HEK293 (cell line): ENCODE measurements around the gene MYLK2.

ENCODE experiments used
- CTCF ChIA-PET: fragments of 350-600 bp; formaldehyde crosslinking; extraction: SDS; loops from one replicate; lab custom pipeline; 2021; ENCODE audit warnings: antibody characterized with exemption; lab: Yijun Ruan, JAX
- POLR2A ChIA-PET: fragments of 300-600 bp; formaldehyde crosslinking; extraction: SDS; loops from one replicate; lab custom pipeline; 2020; ENCODE audit warnings: antibody characterized with exemption, inconsistent platforms; lab: Yijun Ruan, JAX
- H3K27ac ChIP-seq: fragments of 200-500 bp; sonication (Bioruptor generic); 2 replicates; pipeline ENCODE4 v1.5.1; 2014; ENCODE audit warnings: low read depth, low read length, control low read depth, inconsistent platforms; ENCODE audit errors: extremely low read depth
- H3K36me3 ChIP-seq, 2 experiments: fragments of 200-500 bp in 1 of 2; sonication (Bioruptor generic) in 1 of 2; 1 replicate in 1 of 2; 2 replicates in 1 of 2; pipeline ENCODE4 v1.5.1; 2014 to 2017; ENCODE audit warnings: inconsistent platforms in 2 of 2, low read length in 2 of 2; ENCODE audit not compliant: control insufficient read depth in 2 of 2, insufficient read depth in 1 of 2
- H3K4me1 ChIP-seq: fragments of 200-500 bp; sonication (Bioruptor generic); 2 replicates; pipeline ENCODE4 v1.5.1; 2014; ENCODE audit warnings: mild to moderate bottlenecking, low read length, inconsistent platforms; ENCODE audit not compliant: control insufficient read depth, insufficient read depth
- H3K4me3 ChIP-seq: 2 replicates; pipeline ENCODE4 v1.5.1; 2011; ENCODE audit warnings: low read depth, mild to moderate bottlenecking, control low read depth, low read length, moderate library complexity
- H3K9me3 ChIP-seq: fragments of 200-500 bp; sonication (Bioruptor generic); 2 replicates; pipeline ENCODE4 v1.5.1; 2014; ENCODE audit warnings: low read depth, low read length, inconsistent platforms; ENCODE audit not compliant: control insufficient read depth, insufficient read depth
- ATF2 ChIP-seq: fragments of 450-650 bp; formaldehyde crosslinking; IDR thresholded peaks from 2 replicates; pipeline ENCODE4 v1.5.1; 2016; ENCODE audit warnings: missing biosample characterization, missing genetic modification characterization, low read depth
- GLI4 ChIP-seq: fragments of 450-650 bp; formaldehyde crosslinking; IDR thresholded peaks from 2 replicates; pipeline ENCODE4 v1.5.1; 2016; ENCODE audit warnings: missing biosample characterization, missing genetic modification characterization
- GLIS1 ChIP-seq: fragments of 450-650 bp; formaldehyde crosslinking; IDR thresholded peaks from 2 replicates; pipeline ENCODE4 v1.5.1; 2016; ENCODE audit warnings: missing biosample characterization, missing genetic modification characterization
- GLIS2 ChIP-seq: fragments of 450-650 bp; formaldehyde crosslinking; IDR thresholded peaks from 2 replicates; pipeline ENCODE4 v1.5.1; 2016; ENCODE audit warnings: missing biosample characterization, missing genetic modification characterization
- KLF17 ChIP-seq: fragments of 450-650 bp; formaldehyde crosslinking; IDR thresholded peaks from 2 replicates; pipeline ENCODE4 v1.5.1; 2016; ENCODE audit warnings: missing biosample characterization, missing genetic modification characterization
- KLF9 ChIP-seq: fragments of 450-650 bp; formaldehyde crosslinking; IDR thresholded peaks from 2 replicates; pipeline ENCODE4 v1.5.1; 2016; ENCODE audit warnings: missing biosample characterization, missing genetic modification characterization, low read depth
- PATZ1 ChIP-seq: fragments of 450-650 bp; formaldehyde crosslinking; IDR thresholded peaks from 2 replicates; pipeline ENCODE4 v1.5.1; 2016; ENCODE audit warnings: missing biosample characterization, missing genetic modification characterization
- SP2 ChIP-seq: fragments of 450-650 bp; formaldehyde crosslinking; IDR thresholded peaks from 2 replicates; pipeline ENCODE4 v1.5.1; 2016; ENCODE audit warnings: missing biosample characterization, missing genetic modification characterization
- SP7 ChIP-seq: fragments of 450-650 bp; formaldehyde crosslinking; IDR thresholded peaks from 2 replicates; pipeline ENCODE4 v1.5.1; 2016; ENCODE audit warnings: missing biosample characterization, missing genetic modification characterization
- YY1 ChIP-seq: fragments of 450-650 bp; formaldehyde crosslinking; IDR thresholded peaks from 2 replicates; pipeline ENCODE4 v1.5.1; 2018; ENCODE audit warnings: missing biosample characterization, missing genetic modification characterization
- ZBTB11 ChIP-seq: fragments of 450-650 bp; formaldehyde crosslinking; conservative IDR thresholded peaks from 2 replicates; pipeline ENCODE4 v1.5.1; 2016; ENCODE audit warnings: low read depth, missing biosample characterization, missing genetic modification characterization
- ZBTB17 ChIP-seq: fragments of 450-650 bp; formaldehyde crosslinking; IDR thresholded peaks from 2 replicates; pipeline ENCODE4 v1.5.1; 2016; ENCODE audit warnings: missing biosample characterization, missing genetic modification characterization
- ZBTB8A ChIP-seq: fragments of 450-650 bp; formaldehyde crosslinking; IDR thresholded peaks from 2 replicates; pipeline ENCODE4 v1.5.1; 2016; ENCODE audit warnings: missing biosample characterization, missing genetic modification characterization
- ZNF132 ChIP-seq: fragments of 450-650 bp; formaldehyde crosslinking; IDR thresholded peaks from 2 replicates; pipeline ENCODE4 v1.5.1; 2017; ENCODE audit warnings: missing biosample characterization, missing genetic modification characterization, borderline replicate concordance
- ZNF18 ChIP-seq: fragments of 450-650 bp; formaldehyde crosslinking; IDR thresholded peaks from 2 replicates; pipeline ENCODE4 v1.5.1; 2016; ENCODE audit warnings: missing biosample characterization, missing genetic modification characterization
- ZNF324 ChIP-seq: fragments of 450-650 bp; formaldehyde crosslinking; IDR thresholded peaks from 2 replicates; pipeline ENCODE4 v1.5.1; 2016; ENCODE audit warnings: missing biosample characterization, missing genetic modification characterization
- ZNF37A ChIP-seq: fragments of 450-650 bp; IDR thresholded peaks from 2 replicates; pipeline ENCODE4 v1.5.1; 2018; ENCODE audit warnings: missing biosample characterization, missing genetic modification characterization
- ZNF426 ChIP-seq: fragments of 450-650 bp; formaldehyde crosslinking; IDR thresholded peaks from 2 replicates; pipeline ENCODE4 v1.5.1; 2017; ENCODE audit warnings: missing biosample characterization, missing genetic modification characterization, mild to moderate bottlenecking, inconsistent platforms, moderate library complexity
- ZNF514 ChIP-seq: fragments of 450-650 bp; formaldehyde crosslinking; IDR thresholded peaks from 2 replicates; pipeline ENCODE4 v1.5.1; 2016; ENCODE audit warnings: missing biosample characterization, missing genetic modification characterization
- ZNF544 ChIP-seq: fragments of 450-650 bp; formaldehyde crosslinking; IDR thresholded peaks from 2 replicates; pipeline ENCODE4 v1.5.0; 2017; ENCODE audit warnings: missing biosample characterization, missing genetic modification characterization
- ZNF558 ChIP-seq: fragments of 450-650 bp; formaldehyde crosslinking; IDR thresholded peaks from 2 replicates; pipeline ENCODE4 v1.5.1; 2016; ENCODE audit warnings: missing biosample characterization, missing genetic modification characterization
- ZNF571 ChIP-seq: fragments of 450-650 bp; formaldehyde crosslinking; IDR thresholded peaks from 2 replicates; pipeline ENCODE4 v1.5.0; 2017; ENCODE audit warnings: missing biosample characterization, missing genetic modification characterization
- ZNF629 ChIP-seq: fragments of 450-650 bp; formaldehyde crosslinking; IDR thresholded peaks from 2 replicates; pipeline ENCODE4 v1.5.1; 2017; ENCODE audit warnings: missing biosample characterization, missing genetic modification characterization
- ZNF843 ChIP-seq: fragments of 450-650 bp; formaldehyde crosslinking; IDR thresholded peaks from 2 replicates; pipeline ENCODE4 v1.5.1; 2016; ENCODE audit warnings: missing biosample characterization, missing genetic modification characterization
- ZSCAN23 ChIP-seq: fragments of 450-650 bp; formaldehyde crosslinking; IDR thresholded peaks from 2 replicates; pipeline ENCODE4 v1.5.1; 2016; ENCODE audit warnings: missing biosample characterization, missing genetic modification characterization
- ZSCAN30 ChIP-seq: fragments of 450-650 bp; IDR thresholded peaks from 2 replicates; pipeline ENCODE4 v1.5.1; 2018; ENCODE audit warnings: missing biosample characterization, mild to moderate bottlenecking, missing genetic modification characterization, moderate library complexity
- ZSCAN5A ChIP-seq: fragments of 450-650 bp; formaldehyde crosslinking; IDR thresholded peaks from 2 replicates; pipeline ENCODE4 v1.5.1; 2016; ENCODE audit warnings: missing biosample characterization, missing genetic modification characterization
- ZXDB ChIP-seq: fragments of 450-650 bp; formaldehyde crosslinking; IDR thresholded peaks from 2 replicates; pipeline ENCODE4 v1.5.1; 2016; ENCODE audit warnings: missing biosample characterization, missing genetic modification characterization

The MYLK2 gene

GRCh38 chr20:31861135-31861384 lies 41.9 kb downstream of the MYLK2 start (continued):
- TF ChIP-seq ZNF843 (no peak), ZNF426 (tag by site-specific recombination) (no peak), ZNF18 (no peak), GLIS1 (tag by site-specific recombination) (peak; percentile 45; the same call in 1 of the 2 replicates), KLF17 (tag by site-specific recombination) (peak; percentile 73; the same call in 1 of the 2 replicates), ZNF132 (tag by site-specific recombination) (no peak), ZNF37A (no peak), ZNF514 (no peak), GLIS2 (tag by site-specific recombination) (peak; percentile 71), ZBTB11 (tag by site-specific recombination) (peak; percentile 58), ZNF571 (no peak), GLI4 (no peak)

- no peaks in the 10 kb centered on the region for H3K36me3 ChIP-seq
- peak overlapping the region; percentile 38 for H3K4me3 ChIP-seq
- ChIA-PET CTCF (interaction anchor here (0.6 to 5.2 kb wide), 4 partner anchors 8 to 164 kb away, joined by 3 to 26 read pairs (median 10); partner anchors contain the start of gene PDRG1), POLR2A (interaction anchor here (0.9 kb wide), 2 partner anchors 10 to 21 kb away, joined by 3 to 4 read pairs; no protein-coding TSS in a partner anchor)
- 0 out of 2 replicates have a peak, but pooled peaks cover 2% of the 10 kb centered on the region for H3K4me1 ChIP-seq
- H3K27ac ChIP-seq, result no peak overlapping the region
- no peaks in the 10 kb centered on the region for H3K9me3 ChIP-seq
- TF ChIP-seq ZNF629 (tag by site-specific recombination) (no peak), SP7 (tag by site-specific recombination) (peak; percentile 51; the same call in 1 of the 2 replicates), ZNF324 (tag by site-specific recombination) (no peak), ZNF544 (tag by site-specific recombination) (no peak), ZSCAN23 (tag by site-specific recombination) (no peak), ZSCAN5A (tag by site-specific recombination) (no peak), ATF2 (tag by site-specific recombination) (no peak), SP2 (tag by site-specific recombination) (peak; percentile 61), PATZ1 (tag by site-specific recombination) (peak; percentile 41), ZBTB17 (tag by site-specific recombination) (peak; percentile 54; the same call in 1 of the 2 replicates), YY1 (no peak), ZNF558 (tag by site-specific recombination) (no peak), KLF9 (peak; percentile 89), ZBTB8A (tag by site-specific recombination) (peak; percentile 67), ZSCAN30 (tag by site-specific recombination) (peak; percentile 50), ZXDB (peak; percentile 75)
Measured at GRCh38 chr20:31861385-31862156, 42.4 kb downstream of the MYLK2 start.
